ENCODE results near the gene LCE3E. TPM values are rescaled to one million over a fixed set of nuclear protein-coding genes. Genes with fewer than 3 reads are reported as not detected.

Gene LCE3E
- total RNA-seq, 2 experiments from 2014 or later, result not detected

- Mint-ChIP-seq H3K27me3 (peaks cover 39% of the 10 kb centered on the region), H3K36me3 (ENCODE audit: low read depth) (no peaks in the 10 kb centered on the region), H3K4me1 (ENCODE audit: low read depth) (no peaks in the 10 kb centered on the region), H3K4me3 (no peak overlapping the region), H3K9me3 (no peaks in the 10 kb centered on the region), H3K27ac (no peak overlapping the region)
- no peak for ATAC-seq
- intact Hi-C loops (cut with micrococcal nuclease), result no loop called here
- no peak for DNase-seq
- CTCF ChIA-PET, result interaction anchor here (0.7 kb wide), 1 partner anchor 58 kb away, joined by 3 read pairs; no protein-coding TSS in a partner anchor
- TF ChIP-seq CTCF (IDR thresholded peaks at IDR 0.05), result no peak
- POLR2A ChIA-PET, result no interaction called here
Observed at GRCh38 chr1:152517237-152517811, 49.3 kb downstream of the LCE3E start.

GRCh38 chr1:152516082-152516481 is 50.5 kb downstream of the LCE3E start:
- Mint-ChIP-seq H3K4me1 (ENCODE audit: low read depth) (no peaks in the 10 kb centered on the region), H3K27me3 (peaks cover 48% of the 10 kb centered on the region), H3K27ac (no peak overlapping the region), H3K36me3 (ENCODE audit: low read depth) (no peaks in the 10 kb centered on the region), H3K9me3 (no peaks in the 10 kb centered on the region), H3K4me3 (no peak overlapping the region)
- no peak for TF ChIP-seq CTCF (IDR thresholded peaks at IDR 0.05)
- no peak for DNase-seq
- no peak for ATAC-seq
- POLR2A ChIA-PET, result no interaction called here
- intact Hi-C loops (cut with micrococcal nuclease), result no loop called here
- CTCF ChIA-PET, result no interaction called here

Other genes with a start within 250 kb of the LCE3E start
- not detected for gene FLG, start 241.5 kb downstream of the LCE3E start, total RNA-seq
- gene FLG2, start 206.8 kb downstream of the LCE3E start, total RNA-seq, result not detected
- not detected for gene CRNN, start 152.5 kb downstream of the LCE3E start, total RNA-seq
- gene LCE5A, start 56.0 kb downstream of the LCE3E start, total RNA-seq, result not detected
- gene CRCT1, start 52.3 kb downstream of the LCE3E start, total RNA-seq, result not detected
- gene LCE3D, start 13.7 kb upstream of the LCE3E start, total RNA-seq, result not detected
- gene LCE3C, start 33.5 kb upstream of the LCE3E start, total RNA-seq, result not detected
- gene LCE3B, start 47.0 kb upstream of the LCE3E start, total RNA-seq, result not detected
- gene LCE3A, start 56.3 kb upstream of the LCE3E start, total RNA-seq, result not detected
- not detected for gene LCE2D, start 96.6 kb upstream of the LCE3E start, total RNA-seq
- not detected for gene LCE2C, start 108.5 kb upstream of the LCE3E start, total RNA-seq
- not detected for gene LCE2B, start 119.3 kb upstream of the LCE3E start, total RNA-seq
- not detected for gene LCE2A, start 131.6 kb upstream of the LCE3E start, total RNA-seq
- gene LCE4A, start 141.4 kb upstream of the LCE3E start, total RNA-seq, result not detected
- gene KPRP, start 191.2 kb upstream of the LCE3E start, total RNA-seq, result not detected
- not detected for gene LCE1F, start 208.4 kb upstream of the LCE3E start, total RNA-seq
- not detected for gene LCE1E, start 219.5 kb upstream of the LCE3E start, total RNA-seq
- gene LCE1D, start 229.9 kb upstream of the LCE3E start, total RNA-seq, result not detected
- not detected for gene LCE1C, start 239.9 kb upstream of the LCE3E start, total RNA-seq
- not detected for gene LCE1B, start 245.2 kb upstream of the LCE3E start, total RNA-seq

Data from activated CD8-positive, alpha-beta T cell treated with anti-CD3 and anti-CD28 coated beads for 36 hours (primary cell).